Measurements from ENCODE around the gene GNG7. TPM values are rescaled to one million over a fixed set of nuclear protein-coding genes. Genes with fewer than 3 reads are reported as not detected.
A peak's percentile ranks its signal among the peaks of the same experiment; 100 is the strongest.
"Not testable (repeated sequence)": the region's sequence is repeated elsewhere in the genome, so short reads cannot be mapped to it uniquely, and the experiment has no call there.

Gene GNG7
- total RNA-seq, 1 donor from 2014 or later: 8.5 TPM

DNA sequence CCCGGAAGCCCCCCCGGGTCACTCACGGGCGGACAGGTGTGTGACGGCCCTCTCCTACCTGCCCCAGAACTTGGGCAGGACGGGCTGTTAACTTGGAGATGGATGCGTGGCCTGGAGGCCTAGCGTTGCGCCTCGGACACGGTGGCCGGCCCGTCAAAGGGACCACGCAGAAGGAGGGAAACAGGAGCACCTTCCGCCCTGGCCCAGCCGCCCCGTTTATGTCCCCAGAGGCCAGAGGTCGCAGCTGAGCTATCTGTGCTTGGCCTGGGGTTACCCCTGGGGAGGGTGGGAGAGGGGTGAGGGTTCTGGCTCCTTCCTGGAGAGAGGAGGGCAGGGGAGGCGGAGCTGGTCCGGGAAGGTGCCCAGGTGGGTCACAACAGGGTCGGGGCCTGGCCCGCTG lies 190.9 kb downstream of the GNG7 start:
- Mint-ChIP-seq H3K27ac (no peak overlapping the region), H3K4me1 (peaks cover 4% of the 10 kb centered on the region), H3K4me3 (no peak overlapping the region), H3K27me3 (ENCODE audit: low read depth) (no peaks in the 10 kb centered on the region), H3K9me3 (peaks cover 3% of the 10 kb centered on the region), H3K36me3 (peaks cover 4% of the 10 kb centered on the region)
- no peak for TF ChIP-seq CTCF (IDR thresholded peaks at IDR 0.05; ENCODE audit: unreplicated experiment)
- no peak for DNase-seq (ENCODE audit: low spot score in 2 of 2, unreplicated experiment in 2 of 2)

DNA sequence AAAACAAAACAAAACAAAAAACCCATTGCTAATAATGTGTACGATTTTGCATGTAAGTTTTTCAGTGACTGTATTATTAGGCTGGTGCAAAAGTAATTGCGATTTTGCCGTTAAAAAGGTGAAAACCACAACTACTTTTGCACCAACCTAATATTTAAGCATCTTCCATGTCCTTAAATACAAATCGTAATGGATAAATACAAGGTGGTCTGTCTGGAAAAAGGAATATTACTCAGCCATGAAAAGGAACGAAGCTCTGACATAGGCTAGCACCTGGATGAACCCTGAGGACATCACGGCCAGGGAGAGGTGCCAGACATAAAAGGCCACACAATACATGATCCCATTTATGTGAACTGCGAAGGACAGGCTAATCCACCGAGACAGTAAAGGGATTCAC lies 193.4 kb downstream of the GNG7 start:
- peaks cover 4% of the 10 kb centered on the region for H3K4me1 Mint-ChIP-seq
- TF ChIP-seq CTCF (IDR thresholded peaks at IDR 0.05; ENCODE audit: unreplicated experiment): no peak
- H3K4me3 Mint-ChIP-seq: no peak overlapping the region
- H3K9me3 Mint-ChIP-seq: no peaks in the 10 kb centered on the region
- no peak for DNase-seq (ENCODE audit: low spot score in 2 of 2, unreplicated experiment in 2 of 2)
- no peaks in the 10 kb centered on the region for H3K27me3 Mint-ChIP-seq (ENCODE audit: low read depth)
- no peaks in the 10 kb centered on the region for H3K36me3 Mint-ChIP-seq
- no peak overlapping the region for H3K27ac Mint-ChIP-seq

GRCh38 chr19:2507109-2507508 lies 195.4 kb downstream of the GNG7 start:
- H3K4me1 Mint-ChIP-seq: peaks cover 18% of the 10 kb centered on the region
- no peak overlapping the region for H3K4me3 Mint-ChIP-seq
- peak overlapping the region; percentile 67 for H3K27ac Mint-ChIP-seq
- no peaks in the 10 kb centered on the region for H3K36me3 Mint-ChIP-seq
- DNase-seq (ENCODE audit: low spot score in 2 of 2, unreplicated experiment in 2 of 2): no peak
- no peaks in the 10 kb centered on the region for H3K27me3 Mint-ChIP-seq (ENCODE audit: low read depth)
- H3K9me3 Mint-ChIP-seq: no peaks in the 10 kb centered on the region
- TF ChIP-seq CTCF (IDR thresholded peaks at IDR 0.05; ENCODE audit: unreplicated experiment): no peak

- H3K4me3 Mint-ChIP-seq; H3K27me3 Mint-ChIP-seq (ENCODE audit: low read depth); H3K36me3 Mint-ChIP-seq; DNase-seq (ENCODE audit: low spot score in 2 of 2, unreplicated experiment in 2 of 2); H3K9me3 Mint-ChIP-seq; H3K27ac Mint-ChIP-seq: not testable (repeated sequence)
- H3K4me1 Mint-ChIP-seq: peaks cover 18% of the 10 kb centered on the region
Measured at GRCh38 chr19:2506656-2507055, 195.8 kb downstream of the GNG7 start.

DNA sequence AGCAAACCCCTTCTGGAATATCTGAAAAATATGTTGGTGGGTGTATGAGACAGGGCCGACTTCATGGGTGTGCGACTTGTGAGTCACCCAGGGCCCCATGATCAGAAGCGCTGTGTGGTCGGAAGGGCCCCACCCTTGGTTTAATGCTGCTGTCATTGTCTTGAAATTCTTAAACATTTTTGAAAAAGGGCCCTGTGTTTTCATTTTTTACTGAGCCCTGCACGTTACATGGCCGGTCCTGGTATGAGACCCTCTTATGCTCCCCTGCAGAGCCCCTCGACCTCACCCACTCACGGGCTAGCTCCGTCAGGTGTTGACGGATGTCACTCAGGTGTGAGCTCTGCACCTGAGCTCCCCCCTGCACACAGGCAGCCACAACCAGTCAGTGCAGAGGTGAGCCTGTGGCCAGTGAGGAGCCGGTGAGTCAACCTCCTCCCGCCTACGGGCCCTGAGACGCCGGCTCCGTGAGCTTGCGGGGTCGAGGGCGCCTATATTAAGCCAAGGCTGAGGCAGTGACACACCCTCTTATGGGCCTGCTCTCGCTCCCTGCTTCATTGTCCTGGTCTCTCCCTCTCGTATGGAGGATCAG lies 198.9 kb downstream of the GNG7 start:
- H3K4me3 Mint-ChIP-seq: no peak overlapping the region
- H3K9me3 Mint-ChIP-seq: no peaks in the 10 kb centered on the region
- H3K36me3 Mint-ChIP-seq: no peaks in the 10 kb centered on the region
- no peak for TF ChIP-seq CTCF (IDR thresholded peaks at IDR 0.05; ENCODE audit: unreplicated experiment)
- DNase-seq (ENCODE audit: low spot score in 2 of 2, unreplicated experiment in 2 of 2): no peak
- peak overlapping the region; percentile 71 for H3K27ac Mint-ChIP-seq
- no peaks in the 10 kb centered on the region for H3K27me3 Mint-ChIP-seq (ENCODE audit: low read depth)
- peaks cover 28% of the 10 kb centered on the region for H3K4me1 Mint-ChIP-seq

DNA sequence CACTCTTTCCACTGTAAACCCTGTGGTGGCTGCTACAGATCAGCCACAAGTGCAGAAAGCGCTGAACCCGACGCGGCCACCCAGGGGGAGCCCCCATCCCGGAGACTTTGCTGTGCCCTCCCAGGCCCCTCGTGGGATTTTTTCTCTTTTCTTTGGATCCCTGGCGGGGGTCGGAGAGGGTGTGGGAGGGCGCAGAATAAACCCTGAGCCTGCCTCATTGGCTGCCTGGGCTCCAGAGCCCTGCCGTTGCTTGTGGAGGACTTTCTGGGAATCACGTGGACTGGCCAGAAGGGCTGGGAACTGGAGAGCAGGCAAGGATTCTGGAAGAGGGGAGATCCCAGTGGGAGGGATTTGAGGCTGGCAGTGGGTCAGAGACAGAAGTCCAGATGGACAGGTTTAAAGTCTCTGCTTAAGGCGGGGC lies 201.6 kb downstream of the GNG7 start:
- H3K4me3 Mint-ChIP-seq: no peak overlapping the region
- H3K36me3 Mint-ChIP-seq: no peaks in the 10 kb centered on the region
- no peaks in the 10 kb centered on the region for H3K9me3 Mint-ChIP-seq
- no peaks in the 10 kb centered on the region for H3K27me3 Mint-ChIP-seq (ENCODE audit: low read depth)
- no peak for DNase-seq (ENCODE audit: low spot score in 2 of 2, unreplicated experiment in 2 of 2)
- no peak overlapping the region for H3K27ac Mint-ChIP-seq
- TF ChIP-seq CTCF (IDR thresholded peaks at IDR 0.05; ENCODE audit: unreplicated experiment): no peak
- H3K4me1 Mint-ChIP-seq: peaks cover 26% of the 10 kb centered on the region
